ENCODE results near the gene COQ9. TPM values are rescaled to one million over a fixed set of nuclear protein-coding genes. Genes with fewer than 3 reads are reported as not detected.

COQ9 gene
- total and polyA plus RNA-seq, 2 of the 4 experiments (the other 2 are of a cell fraction): 57.9 to 58.5 TPM

GRCh38 chr16:57462978-57463362 lies 15.7 kb downstream of the COQ9 start:
- dilution Hi-C loops (cut with HindIII; ENCODE audit: low sequenced_read_pairs, unreplicated experiment): no loop called here
- Histone ChIP-seq H2BK15ac (ENCODE audit: low read depth, low read length) (no peak overlapping the region), H3K79me1 (ENCODE audit: low read depth in 1 of 2, low read length in 2 of 2) (peaks cover 13 to 39% of the 10 kb centered on the region in 2 experiments), H3K56ac (ENCODE audit: extremely low read depth, insufficient read depth, low read length) (peak overlapping the region; percentile 54), H3K27me3 (ENCODE audit: control insufficient read depth, insufficient read depth, low read length) (no peaks in the 10 kb centered on the region), H3K4me2 (ENCODE audit: low read depth, low read length) (peak overlapping the region; percentile 99), H3K4me1 (ENCODE audit: control insufficient read depth, insufficient read depth, low read length) (peaks cover 4% of the 10 kb centered on the region), H3K14ac (replicated peaks; ENCODE audit: low read depth, low read length) (peak overlapping the region; percentile 12), H3K4ac (ENCODE audit: low read depth, low read length) (peak overlapping the region; percentile 78), H4K5ac (ENCODE audit: low read depth, low read length) (peak overlapping the region; percentile 44), H2AFZ (replicated peaks; ENCODE audit: low read length, poor library complexity) (peak overlapping the region; percentile 95), H3K9ac (ENCODE audit: low read depth, low read length) (peak overlapping the region; percentile 98), H2BK20ac (ENCODE audit: low read depth, low read length) (no peak overlapping the region), H2AK5ac (ENCODE audit: low read depth, low read length) (peak overlapping the region; percentile 76; the same call in 1 of the 2 replicates), H4K20me1 (ENCODE audit: insufficient read depth, low read length) (peaks cover 9% of the 10 kb centered on the region; the same call in 1 of the 2 replicates), H3K23ac (ENCODE audit: low read depth, low read length) (peak overlapping the region; percentile 67; the same call in 1 of the 2 replicates), H3K4me3 (ENCODE audit: insufficient read depth, low read depth, low read length) (peak overlapping the region; percentile 81), H3K9me3 (ENCODE audit: control insufficient read depth, insufficient read depth, low read length) (no peaks in the 10 kb centered on the region), H3K27ac (ENCODE audit: insufficient read depth, low read length) (peak overlapping the region; percentile 64), H2AK9ac (replicated peaks; ENCODE audit: low read depth, low read length, poor library complexity) (peak overlapping the region; percentile 93), H4K8ac (ENCODE audit: low read depth in 2 of 2, low read length in 2 of 2) (peak overlapping the region; percentile 54 to 88; a peak in 2 of 4 replicates), H4K91ac (ENCODE audit: insufficient read depth, low read depth, low read length) (peak overlapping the region; percentile 23; the same call in 1 of the 2 replicates), H3K36me3 (ENCODE audit: control insufficient read depth, insufficient read depth, low read length) (peaks cover 39% of the 10 kb centered on the region), H3K18ac (ENCODE audit: low read depth, low read length) (no peak overlapping the region), H3K9me1 (ENCODE audit: insufficient read depth, low read length) (no peaks in the 10 kb centered on the region), H2BK5ac (ENCODE audit: low read depth, low read length, poor library complexity, severe bottlenecking) (peak overlapping the region; percentile 4), H2BK120ac (ENCODE audit: low read depth, low read length) (no peak overlapping the region)
- CTCF ChIA-PET: interaction anchor here (0.5 to 1.2 kb wide), 5 partner anchors 10 to 168 kb away, joined by 3 to 6 read pairs (median 4); partner anchors contain the start of gene DOK4
- no peak for TF ChIP-seq CTCF (conservative IDR thresholded peaks at IDR 0.05; ENCODE audit: low read depth, low read length)
- no peak for TF ChIP-seq BHLHE40 (IDR thresholded peaks at IDR 0.05; ENCODE audit: low read depth, low read length)
- no peak for TF ChIP-seq RFX5 (IDR thresholded peaks at IDR 0.05; ENCODE audit: low read depth, low read length)
- TF ChIP-seq CEBPB (IDR thresholded peaks at IDR 0.05; ENCODE audit: low read depth, low read length): no peak
- no peak for TF ChIP-seq FOS (IDR thresholded peaks at IDR 0.05; ENCODE audit: low read depth, low read length)
- no peak for TF ChIP-seq MAFK (IDR thresholded peaks at IDR 0.05; ENCODE audit: low read depth, low read length)
- no peak for TF ChIP-seq MAZ (IDR thresholded peaks at IDR 0.05; ENCODE audit: borderline replicate concordance, low read depth, low read length)
- TF ChIP-seq USF2 (IDR thresholded peaks at IDR 0.05; ENCODE audit: low read depth, low read length): no peak
- TF ChIP-seq RAD21 (IDR thresholded peaks at IDR 0.05; ENCODE audit: low read length): no peak
- no peak for TF ChIP-seq MXI1 (IDR thresholded peaks at IDR 0.05; ENCODE audit: borderline replicate concordance, low read depth, low read length)
- WGBS, 2 experiments (ENCODE audit: extremely low coverage in 2 of 2, insufficient read length in 1 of 2): no CpG with 5 or more reads among the region's 16 CpGs
- in situ Hi-C loops (cut with MboI; ENCODE audit: low sequenced_read_pairs): no loop called here
- DNase-seq (no peak), ATAC-seq (ENCODE audit: low read depth) (peak; percentile 48)
- BruUV-seq (replicated peaks): no TSS peak
- POLR2A ChIA-PET (ENCODE audit: unreplicated experiment): no interaction called here
- intact Hi-C loops (cut with micrococcal nuclease): loop anchor here (1.0 kb wide), 1 partner anchor 56 kb away; no protein-coding TSS in a partner anchor
